Stimulated activated naive CD8-positive, alpha-beta T cell treated with anti-CD3 and anti-CD28 coated beads, Interleukin-15, Interleukin-2, amounts not matched to agents 100 ng/mL and 50 ng/mL, for 24 hours (primary cell): Measurements from ENCODE around the gene CCDC77.

Experiments
- H3K27ac Mint-ChIP-seq: one replicate; pipeline ENCODE4 v1.8.0; 2021; ENCODE audit warnings: mild to moderate bottlenecking, mixed read lengths
- H3K27me3 Mint-ChIP-seq: one replicate; pipeline ENCODE4 v1.8.0; 2021; ENCODE audit warnings: mixed read lengths
- H3K36me3 Mint-ChIP-seq: one replicate; pipeline ENCODE4 v1.8.0; 2021; ENCODE audit warnings: low read depth, mixed read lengths
- H3K4me1 Mint-ChIP-seq: one replicate; pipeline ENCODE4 v1.8.0; 2021; ENCODE audit warnings: low read depth, mixed read lengths
- H3K4me3 Mint-ChIP-seq: one replicate; pipeline ENCODE4 v1.8.0; 2021; ENCODE audit warnings: mild to moderate bottlenecking, mixed read lengths
- H3K9me3 Mint-ChIP-seq: one replicate; pipeline ENCODE4 v1.8.0; 2021; ENCODE audit warnings: mixed read lengths

The CCDC77 gene

GRCh38 chr12:490260-490659 is 88.8 kb downstream of the CCDC77 start:
- no peak overlapping the region for H3K4me3 Mint-ChIP-seq
- H3K9me3 Mint-ChIP-seq, result peaks cover 16% of the 10 kb centered on the region
- no peak overlapping the region for H3K27ac Mint-ChIP-seq
- peaks cover 20% of the 10 kb centered on the region for H3K27me3 Mint-ChIP-seq
- peaks cover 4% of the 10 kb centered on the region for H3K36me3 Mint-ChIP-seq
- no peaks in the 10 kb centered on the region for H3K4me1 Mint-ChIP-seq
